ENCODE data around the gene COL17A1.

Gene COL17A1

GRCh38 chr10:103990121-103990520, 95.6 kb downstream of the COL17A1 start:
- DNase-seq (ENCODE audit: low read depth in 2 of 2), result no peak

GRCh38 chr10:103986360-103986759, 99.3 kb downstream of the COL17A1 start:
- no peak for DNase-seq (ENCODE audit: low read depth in 2 of 2)

DNA sequence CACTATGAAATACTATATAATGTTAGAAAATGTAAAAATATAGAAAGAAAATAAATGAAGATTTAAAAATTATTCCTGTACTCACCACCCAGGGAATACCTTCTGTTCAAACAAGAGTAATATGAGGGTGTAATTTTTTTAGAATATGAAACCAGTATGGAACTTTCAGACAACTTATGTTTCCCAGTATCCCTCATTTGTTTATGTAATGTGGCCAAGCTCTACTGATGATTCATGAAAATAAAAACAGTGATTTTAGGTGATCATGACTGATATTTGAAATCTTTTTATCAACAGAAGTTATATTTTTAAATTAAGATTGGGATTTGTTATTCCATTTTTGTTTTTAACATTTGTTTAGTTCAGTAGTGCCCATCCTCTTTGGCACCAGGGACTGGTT, 100.0 kb downstream of the COL17A1 start:
- DNase-seq (ENCODE audit: low read depth in 2 of 2), result no peak

- DNase-seq (ENCODE audit: low read depth in 2 of 2), result no peak
Observed at GRCh38 chr10:103983367-103983911, 102.2 kb downstream of the COL17A1 start.

- no peak for DNase-seq (ENCODE audit: low read depth in 2 of 2)
Observed at GRCh38 chr10:103982639-103983038, 103.0 kb downstream of the COL17A1 start.

Measured in activated CD8-positive, alpha-beta memory T cell treated with anti-CD3 and anti-CD28 coated beads for 4 hours (primary cell).